B cell (primary cell): Measurements from ENCODE around the gene ALDH1A2.

Experiments used
- EZH2 ChIP-seq: IDR thresholded peaks from 2 replicates; pipeline ENCODE4 v1.6.1; 2012; ENCODE audit warnings: borderline replicate concordance, low read depth, mild to moderate bottlenecking, moderate library complexity, low read length; ENCODE audit not compliant: insufficient read depth, poor library complexity, severe bottlenecking
- TF ChIP-seq, protein P1 (sequence below): fragments of 200-600 bp; IDR thresholded peaks from one replicate; pipeline ENCODE4 v1.8.0; 2022; ENCODE audit warnings: antibody characterized with exemption, mild to moderate bottlenecking

DNA sequence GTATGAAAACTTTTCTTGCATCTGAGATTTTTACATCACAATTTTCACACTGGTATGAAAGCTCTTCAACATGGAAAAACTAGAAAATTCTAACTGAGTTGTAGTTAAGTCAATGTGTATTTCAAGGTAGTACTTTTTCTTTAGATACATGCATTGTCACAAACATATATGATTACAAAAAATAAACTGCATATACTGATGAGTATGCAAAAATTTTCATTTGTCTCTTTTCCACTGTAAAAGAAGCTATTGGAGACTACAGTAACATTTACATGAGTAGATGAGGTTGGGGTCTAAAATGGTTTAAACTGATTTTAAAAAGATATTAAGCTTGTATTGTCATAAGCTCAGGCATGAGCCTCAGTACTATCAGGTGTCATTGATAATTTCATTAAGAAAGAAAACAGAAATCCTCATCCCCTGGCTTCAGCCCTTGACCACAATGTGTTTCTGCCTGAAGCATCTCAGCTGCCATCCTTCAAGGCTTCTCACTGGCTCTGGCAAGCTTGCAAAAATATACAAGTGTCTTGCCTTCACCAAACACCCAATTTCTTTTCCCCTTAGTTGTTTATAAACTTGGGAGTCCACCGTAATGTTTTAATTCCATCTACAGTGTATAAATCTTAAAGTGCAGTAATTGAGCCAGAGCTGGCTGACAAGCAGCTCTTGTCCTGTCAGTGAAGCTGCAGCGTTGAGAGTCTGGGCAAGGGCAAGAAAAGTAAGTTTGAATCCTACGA lies 71.9 kb downstream of the ALDH1A2 start:
- TF ChIP-seq, protein P1, sequence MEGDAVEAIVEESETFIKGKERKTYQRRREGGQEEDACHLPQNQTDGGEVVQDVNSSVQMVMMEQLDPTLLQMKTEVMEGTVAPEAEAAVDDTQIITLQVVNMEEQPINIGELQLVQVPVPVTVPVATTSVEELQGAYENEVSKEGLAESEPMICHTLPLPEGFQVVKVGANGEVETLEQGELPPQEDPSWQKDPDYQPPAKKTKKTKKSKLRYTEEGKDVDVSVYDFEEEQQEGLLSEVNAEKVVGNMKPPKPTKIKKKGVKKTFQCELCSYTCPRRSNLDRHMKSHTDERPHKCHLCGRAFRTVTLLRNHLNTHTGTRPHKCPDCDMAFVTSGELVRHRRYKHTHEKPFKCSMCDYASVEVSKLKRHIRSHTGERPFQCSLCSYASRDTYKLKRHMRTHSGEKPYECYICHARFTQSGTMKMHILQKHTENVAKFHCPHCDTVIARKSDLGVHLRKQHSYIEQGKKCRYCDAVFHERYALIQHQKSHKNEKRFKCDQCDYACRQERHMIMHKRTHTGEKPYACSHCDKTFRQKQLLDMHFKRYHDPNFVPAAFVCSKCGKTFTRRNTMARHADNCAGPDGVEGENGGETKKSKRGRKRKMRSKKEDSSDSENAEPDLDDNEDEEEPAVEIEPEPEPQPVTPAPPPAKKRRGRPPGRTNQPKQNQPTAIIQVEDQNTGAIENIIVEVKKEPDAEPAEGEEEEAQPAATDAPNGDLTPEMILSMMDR: no peak
- TF ChIP-seq EZH2: no peak
